ENCODE data around the gene PDE6C.

GRCh38 chr10:93701866-93702209 is 89.5 kb downstream of the PDE6C start:
- TF ChIP-seq POLR2A (IDR thresholded peaks at IDR 0.05), result no peak
- TF ChIP-seq CTCF (IDR thresholded peaks at IDR 0.05), result no peak

All from lower leg skin (tissue), 3 donors.